SK-N-SH (cell line): ENCODE results near the gene TNNT2. TPM values are rescaled to one million over a fixed set of nuclear protein-coding genes. Genes with fewer than 3 reads are reported as not detected.

Source experiments
- CTCF ChIA-PET: fragments of 300-600, 350-600 bp; formaldehyde crosslinking; extraction: SDS; loops from one replicate; lab custom pipeline; 2021; lab: Yijun Ruan, JAX
- POLR2A ChIA-PET: fragments of 350-600 bp; sonication (Branson Sonifier 250); formaldehyde crosslinking; extraction: SDS; loops from one replicate; lab custom pipeline; 2020; ENCODE audit warnings: antibody characterized with exemption, inconsistent platforms; lab: Yijun Ruan, JAX
- DNase-seq: peaks from one replicate; pipeline ENCODE4 v3.0.0; 2012
- H2AFZ ChIP-seq: fragments of 200-600 bp; sonication (generic); 2 replicates; pipeline ENCODE4 v1.8.1; 2016; ENCODE audit warnings: antibody characterized with exemption, mild to moderate bottlenecking, low read depth
- H3F3A ChIP-seq: fragments of 200-600 bp; sonication (generic); replicated peaks from 2 replicates; pipeline ENCODE3; 2016; ENCODE audit warnings: antibody characterized with exemption, mild to moderate bottlenecking; ENCODE audit not compliant: insufficient read depth
- H3K27ac ChIP-seq, 2 experiments: fragments of 200-500 bp in 1 of 2; fragments of 200-600 bp in 1 of 2; sonication (Bioruptor generic) in 1 of 2; sonication (generic), shearing (Covaris generic) in 1 of 2; 2 replicates each; pipeline versions ENCODE4 v1.5.1 to v1.6.1; 2014 to 2016; ENCODE audit warnings: low read depth in 2 of 2, inconsistent platforms in 1 of 2, low read length in 1 of 2, mild to moderate bottlenecking in 1 of 2, mixed read lengths in 1 of 2
- H3K27me3 ChIP-seq: fragments of 200-600 bp; sonication (generic), shearing (Covaris generic); 2 replicates; pipeline ENCODE4 v1.6.1; 2016; ENCODE audit warnings: mixed run types; ENCODE audit not compliant: insufficient read depth
- H3K36me3 ChIP-seq, 2 experiments: fragments of 200-500 bp in 1 of 2; fragments of 200-600 bp in 1 of 2; sonication (Bioruptor generic) in 1 of 2; sonication (generic) in 1 of 2; replicated peaks in 1 of 2; 2 replicates each; pipeline versions ENCODE3 to v1.5.1; 2014 to 2016; ENCODE audit warnings: low read length in 1 of 2, mild to moderate bottlenecking in 1 of 2; ENCODE audit not compliant: insufficient read depth in 2 of 2, control insufficient read depth in 1 of 2
- H3K4me1 ChIP-seq, 2 experiments: fragments of 200-500 bp in 1 of 2; fragments of 200-600 bp in 1 of 2; sonication (Bioruptor generic) in 1 of 2; sonication (generic), shearing (Covaris generic) in 1 of 2; 2 replicates each; pipeline versions ENCODE4 v1.5.1 to v1.6.1; 2014 to 2016; ENCODE audit warnings: low read depth in 1 of 2, low read length in 1 of 2, mixed run types in 1 of 2; ENCODE audit not compliant: insufficient read depth in 2 of 2, control insufficient read depth in 1 of 2
- H3K4me2 ChIP-seq: fragments of 200-600 bp; sonication (generic), shearing (Covaris generic); 2 replicates; pipeline ENCODE4 v1.6.1; 2017; ENCODE audit warnings: mixed run types
- H3K4me3 ChIP-seq, 2 experiments: fragments of 200-500 bp in 1 of 2; fragments of 200-600 bp in 1 of 2; sonication (Bioruptor generic) in 1 of 2; sonication (generic), shearing (Covaris generic) in 1 of 2; 2 replicates each; pipeline versions ENCODE4 v1.5.1 to v1.8.1; 2014 to 2016; ENCODE audit warnings: low read depth in 2 of 2, inconsistent platforms in 1 of 2, low read length in 1 of 2, mild to moderate bottlenecking in 1 of 2, mixed read lengths in 1 of 2, moderate library complexity in 1 of 2
- H3K79me2 ChIP-seq: fragments of 200-600 bp; sonication (generic); 2 replicates; pipeline ENCODE4 v1.8.1; 2017; ENCODE audit warnings: mild to moderate bottlenecking; ENCODE audit not compliant: insufficient read depth
- H3K9ac ChIP-seq: fragments of 200-600 bp; sonication (generic); 2 replicates; pipeline ENCODE4 v1.6.1; 2017; ENCODE audit warnings: mixed run types
- H3K9me2 ChIP-seq: fragments of 200-600 bp; sonication (generic); 2 replicates; pipeline ENCODE4 v1.6.1; 2017; ENCODE audit warnings: mixed run types
- H3K9me3 ChIP-seq: fragments of 200-600 bp; sonication (generic); 2 replicates; pipeline ENCODE4 v1.6.1; 2017; ENCODE audit warnings: mixed run types, mild to moderate bottlenecking, moderate library complexity
- H4K20me1 ChIP-seq: fragments of 200-600 bp; sonication (generic); 2 replicates; pipeline ENCODE4 v1.6.1; 2017; ENCODE audit warnings: mild to moderate bottlenecking, mixed run types; ENCODE audit not compliant: insufficient read depth
- FOXJ3 ChIP-seq: sonication (generic); formaldehyde crosslinking; IDR thresholded peaks from 2 replicates; pipeline ENCODE4 v1.5.1; 2020; ENCODE audit warnings: mild to moderate bottlenecking, missing genetic modification reagents
- FOXM1 ChIP-seq: IDR thresholded peaks from 2 replicates; pipeline ENCODE4 v1.4.0; 2012; ENCODE audit warnings: low read depth, mild to moderate bottlenecking
- GABPA ChIP-seq: IDR thresholded peaks from 2 replicates; pipeline ENCODE4 v1.4.0; 2012; ENCODE audit warnings: low read depth, mild to moderate bottlenecking
- MEF2A ChIP-seq: IDR thresholded peaks from 2 replicates; pipeline ENCODE4 v1.4.0; 2012; ENCODE audit warnings: low read depth, borderline replicate concordance
- MXI1 ChIP-seq: IDR thresholded peaks from 2 replicates; pipeline ENCODE4 v1.6.1; 2012; ENCODE audit warnings: mild to moderate bottlenecking, low read depth, low read length, improper control_type of control experiment
- NFIC ChIP-seq: IDR thresholded peaks from 2 replicates; pipeline ENCODE4 v1.4.0; 2012; ENCODE audit warnings: borderline replicate concordance
- POLR2AphosphoS5 ChIP-seq: IDR thresholded peaks from 2 replicates; pipeline ENCODE4 v1.6.1; 2012; ENCODE audit warnings: low read depth, low read length
- RFX5 ChIP-seq: IDR thresholded peaks from 2 replicates; pipeline ENCODE4 v1.6.1; 2012; ENCODE audit warnings: mild to moderate bottlenecking, improper control_type of control experiment, low read length
- TEAD4 ChIP-seq: IDR thresholded peaks from 2 replicates; pipeline ENCODE4 v1.4.0; 2012; ENCODE audit warnings: mild to moderate bottlenecking, borderline replicate concordance; ENCODE audit not compliant: insufficient read depth
- WGBS: methylation state at CpG from one replicate; pipeline ENCODE4 v1.1.6; 2017; ENCODE audit warnings: low lambda C conversion rate; 5-methylcytosine and 5-hydroxymethylcytosine counted together
- polyA plus RNA-seq, 3 experiments: library from polyadenylated mRNA; depleted of rRNA; stranded (reverse); fragments of >200 nt; gene quantifications; 2 replicates each; pipeline ENCODE4 v1.2.3, GENCODE V29; 2012
- TF ChIP-seq, protein P1 (sequence below): IDR thresholded peaks from 2 replicates; pipeline ENCODE4; 2012
- TF ChIP-seq, protein P2 (sequence below): IDR thresholded peaks from 2 replicates; pipeline ENCODE4 v1.4.0; 2012; ENCODE audit warnings: low read depth
- TF ChIP-seq, protein P3 (sequence below): fragments of 150-350 bp; IDR thresholded peaks from 2 replicates; pipeline ENCODE4 v1.6.1; 2017; ENCODE audit warnings: antibody characterized with exemption, low read length, low read depth, borderline replicate concordance
- TF ChIP-seq, protein P4 (sequence below): fragments of 200-600 bp; sonication (generic); IDR thresholded peaks from 2 replicates; pipeline ENCODE4 v1.6.1; 2017; ENCODE audit warnings: antibody characterized with exemption, mild to moderate bottlenecking, moderate library complexity
- TF ChIP-seq, protein P5 (sequence below): IDR thresholded peaks from 2 replicates; pipeline ENCODE4 v1.4.0; 2012; ENCODE audit warnings: low read depth, borderline replicate concordance

Gene TNNT2
- polyA plus RNA-seq, 1 of the 3 experiments (the other 2 are of a cell fraction), result 0.33 TPM

DNA sequence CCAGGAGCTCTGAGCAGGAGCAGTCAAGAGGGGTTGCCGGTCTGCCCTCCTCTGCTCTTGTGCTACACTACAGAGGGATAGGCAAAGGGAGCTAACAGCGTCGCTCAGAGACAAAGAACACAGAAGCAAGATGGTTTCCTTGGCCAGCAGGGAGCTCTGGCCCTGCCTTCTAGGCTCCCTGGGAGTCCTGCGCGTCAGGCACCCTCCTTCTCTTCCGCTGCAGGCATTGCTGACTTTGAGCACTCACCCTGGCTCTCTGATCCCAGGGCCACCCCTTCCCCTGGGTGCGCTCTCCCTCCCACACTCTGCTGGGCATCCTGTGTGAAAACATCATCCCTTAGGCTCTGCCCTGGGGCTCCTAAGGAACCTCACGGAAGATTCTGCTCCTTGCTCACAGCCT is 43.6 kb upstream of the TNNT2 start:
- no peak overlapping the region for H3K4me2 ChIP-seq
- H3K36me3 ChIP-seq, result no peaks in the 10 kb centered on the region
- DNase-seq, result no peak
- no peak overlapping the region for H2AFZ ChIP-seq
- no peaks in the 10 kb centered on the region; the same call in 1 of the 2 replicates for H3K27me3 ChIP-seq
- H3K27ac ChIP-seq, result no peak overlapping the region
- no peaks in the 10 kb centered on the region for H3K9me2 ChIP-seq
- TF ChIP-seq, protein P1, sequence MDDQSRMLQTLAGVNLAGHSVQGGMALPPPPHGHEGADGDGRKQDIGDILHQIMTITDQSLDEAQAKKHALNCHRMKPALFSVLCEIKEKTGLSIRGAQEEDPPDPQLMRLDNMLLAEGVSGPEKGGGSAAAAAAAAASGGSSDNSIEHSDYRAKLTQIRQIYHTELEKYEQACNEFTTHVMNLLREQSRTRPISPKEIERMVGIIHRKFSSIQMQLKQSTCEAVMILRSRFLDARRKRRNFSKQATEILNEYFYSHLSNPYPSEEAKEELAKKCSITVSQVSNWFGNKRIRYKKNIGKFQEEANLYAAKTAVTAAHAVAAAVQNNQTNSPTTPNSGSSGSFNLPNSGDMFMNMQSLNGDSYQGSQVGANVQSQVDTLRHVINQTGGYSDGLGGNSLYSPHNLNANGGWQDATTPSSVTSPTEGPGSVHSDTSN, result no peak
- TF ChIP-seq, protein P2, sequence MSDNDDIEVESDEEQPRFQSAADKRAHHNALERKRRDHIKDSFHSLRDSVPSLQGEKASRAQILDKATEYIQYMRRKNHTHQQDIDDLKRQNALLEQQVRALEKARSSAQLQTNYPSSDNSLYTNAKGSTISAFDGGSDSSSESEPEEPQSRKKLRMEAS, result no peak
- TF ChIP-seq NFIC, result no peak
- no peak overlapping the region for H3K9ac ChIP-seq
- no peak overlapping the region for H3K4me3 ChIP-seq
- 91% methylated on average over 6 of the region's 8 CpGs for WGBS
- H3K79me2 ChIP-seq, result no peaks in the 10 kb centered on the region
- ChIA-PET CTCF (interaction anchor here (0.9 to 2.2 kb wide), 4 partner anchors 12 to 27 kb away, joined by 3 to 10 read pairs (median 6); no protein-coding TSS in a partner anchor), POLR2A (no interaction called here)
- no peaks in the 10 kb centered on the region for H4K20me1 ChIP-seq
- H3K4me1 ChIP-seq, result peaks cover 0 to 8% of the 10 kb centered on the region in 2 experiments; a peak in 1 of 4 replicates
- no peaks in the 10 kb centered on the region for H3F3A ChIP-seq
- H3K9me3 ChIP-seq, result no peaks in the 10 kb centered on the region

DNA sequence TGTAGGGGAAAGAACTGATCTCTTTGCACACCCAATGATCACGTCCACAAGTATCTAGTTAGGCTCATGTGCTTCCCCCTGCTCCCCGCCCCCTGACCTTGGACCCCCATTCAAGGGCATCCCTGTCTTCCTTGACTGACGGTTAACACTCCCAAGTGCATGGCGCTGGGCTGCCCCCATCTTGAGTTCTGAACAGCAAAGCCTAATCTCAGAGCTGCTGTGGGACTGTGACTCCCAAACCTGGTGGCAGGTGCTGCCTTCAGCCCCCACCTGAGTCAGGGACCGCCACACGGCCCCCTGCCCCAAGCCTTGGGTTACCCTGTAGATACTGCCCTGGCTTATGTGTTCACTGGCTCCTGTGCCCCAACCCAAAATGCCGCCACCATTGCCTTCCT is 43.1 kb upstream of the TNNT2 start:
- no peak overlapping the region for H3K9ac ChIP-seq
- no peaks in the 10 kb centered on the region for H4K20me1 ChIP-seq
- H3F3A ChIP-seq, result no peaks in the 10 kb centered on the region
- H3K36me3 ChIP-seq, result no peaks in the 10 kb centered on the region
- no peak overlapping the region for H3K4me2 ChIP-seq
- CTCF ChIA-PET, result interaction anchor here (0.9 to 2.0 kb wide), 4 partner anchors 11 to 27 kb away, joined by 3 to 12 read pairs (median 6); no protein-coding TSS in a partner anchor
- no peak overlapping the region for H3K27ac ChIP-seq
- H3K9me2 ChIP-seq, result no peaks in the 10 kb centered on the region
- H3K4me3 ChIP-seq, result no peak overlapping the region
- H3K4me1 ChIP-seq, result peaks cover 0 to 7% of the 10 kb centered on the region in 2 experiments; a peak in 1 of 4 replicates
- H3K79me2 ChIP-seq, result no peaks in the 10 kb centered on the region
- peaks cover 3% of the 10 kb centered on the region; the same call in 1 of the 2 replicates for H3K27me3 ChIP-seq
- TF ChIP-seq RFX5, result no peak
- TF ChIP-seq, protein P3, sequence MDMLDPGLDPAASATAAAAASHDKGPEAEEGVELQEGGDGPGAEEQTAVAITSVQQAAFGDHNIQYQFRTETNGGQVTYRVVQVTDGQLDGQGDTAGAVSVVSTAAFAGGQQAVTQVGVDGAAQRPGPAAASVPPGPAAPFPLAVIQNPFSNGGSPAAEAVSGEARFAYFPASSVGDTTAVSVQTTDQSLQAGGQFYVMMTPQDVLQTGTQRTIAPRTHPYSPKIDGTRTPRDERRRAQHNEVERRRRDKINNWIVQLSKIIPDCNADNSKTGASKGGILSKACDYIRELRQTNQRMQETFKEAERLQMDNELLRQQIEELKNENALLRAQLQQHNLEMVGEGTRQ, result no peak
- POLR2A ChIA-PET, result no interaction called here
- no peak for DNase-seq
- WGBS, result 63% methylated on average over 6 of the region's 7 CpGs
- H2AFZ ChIP-seq, result no peak overlapping the region
- H3K9me3 ChIP-seq, result no peaks in the 10 kb centered on the region

DNA sequence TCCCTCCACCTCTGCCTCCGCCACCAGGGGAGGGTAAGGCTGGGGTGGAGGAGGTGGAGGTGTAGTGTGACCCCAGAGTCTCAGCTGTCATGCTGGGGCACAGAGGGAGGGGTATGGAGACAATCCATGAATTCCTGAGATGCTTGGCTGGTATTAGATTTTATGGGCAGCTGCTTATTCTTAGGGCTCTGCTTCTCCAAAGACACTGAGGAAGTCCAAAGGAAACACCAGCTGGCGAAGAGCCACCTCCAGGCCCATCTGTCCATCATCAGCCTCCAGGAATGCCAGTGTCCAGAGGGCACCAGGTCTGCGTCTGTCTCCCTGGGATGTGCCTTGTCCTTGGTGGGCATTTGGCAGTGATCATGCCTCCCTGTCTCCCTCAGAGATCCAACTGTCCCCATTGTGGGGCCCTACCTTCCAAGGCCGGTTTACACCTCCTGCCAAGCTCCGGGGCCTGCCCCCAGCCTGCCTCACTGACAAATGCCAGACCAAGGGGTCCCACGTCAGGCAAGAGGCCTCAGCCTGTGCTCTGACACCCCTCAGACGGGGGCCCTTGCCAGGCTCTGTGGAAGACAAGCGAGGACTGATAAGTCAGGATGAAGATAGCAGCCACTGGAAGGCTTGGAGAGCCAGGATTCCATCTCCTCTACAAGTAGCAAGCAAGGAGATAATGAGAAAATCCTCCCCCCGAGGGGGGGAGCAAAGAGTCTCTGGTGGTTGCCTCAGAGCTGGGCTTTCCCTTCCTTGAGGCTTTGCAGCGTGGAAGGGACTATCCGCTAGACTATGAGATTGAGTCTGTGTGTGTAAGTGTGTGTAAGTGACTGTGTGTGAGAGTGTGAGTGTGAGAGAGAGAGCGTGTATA is 42.5 kb upstream of the TNNT2 start:
- H3K4me3 ChIP-seq, result no peak overlapping the region
- TF ChIP-seq FOXJ3 (CRISPR knock-in tag) (no peak), TEAD4 (no peak), FOXM1 (no peak), GABPA (no peak), MXI1 (no peak), POLR2AphosphoS5 (no peak), MEF2A (no peak)
- TF ChIP-seq, protein P4, sequence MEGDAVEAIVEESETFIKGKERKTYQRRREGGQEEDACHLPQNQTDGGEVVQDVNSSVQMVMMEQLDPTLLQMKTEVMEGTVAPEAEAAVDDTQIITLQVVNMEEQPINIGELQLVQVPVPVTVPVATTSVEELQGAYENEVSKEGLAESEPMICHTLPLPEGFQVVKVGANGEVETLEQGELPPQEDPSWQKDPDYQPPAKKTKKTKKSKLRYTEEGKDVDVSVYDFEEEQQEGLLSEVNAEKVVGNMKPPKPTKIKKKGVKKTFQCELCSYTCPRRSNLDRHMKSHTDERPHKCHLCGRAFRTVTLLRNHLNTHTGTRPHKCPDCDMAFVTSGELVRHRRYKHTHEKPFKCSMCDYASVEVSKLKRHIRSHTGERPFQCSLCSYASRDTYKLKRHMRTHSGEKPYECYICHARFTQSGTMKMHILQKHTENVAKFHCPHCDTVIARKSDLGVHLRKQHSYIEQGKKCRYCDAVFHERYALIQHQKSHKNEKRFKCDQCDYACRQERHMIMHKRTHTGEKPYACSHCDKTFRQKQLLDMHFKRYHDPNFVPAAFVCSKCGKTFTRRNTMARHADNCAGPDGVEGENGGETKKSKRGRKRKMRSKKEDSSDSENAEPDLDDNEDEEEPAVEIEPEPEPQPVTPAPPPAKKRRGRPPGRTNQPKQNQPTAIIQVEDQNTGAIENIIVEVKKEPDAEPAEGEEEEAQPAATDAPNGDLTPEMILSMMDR, result no peak
- TF ChIP-seq, protein P5, sequence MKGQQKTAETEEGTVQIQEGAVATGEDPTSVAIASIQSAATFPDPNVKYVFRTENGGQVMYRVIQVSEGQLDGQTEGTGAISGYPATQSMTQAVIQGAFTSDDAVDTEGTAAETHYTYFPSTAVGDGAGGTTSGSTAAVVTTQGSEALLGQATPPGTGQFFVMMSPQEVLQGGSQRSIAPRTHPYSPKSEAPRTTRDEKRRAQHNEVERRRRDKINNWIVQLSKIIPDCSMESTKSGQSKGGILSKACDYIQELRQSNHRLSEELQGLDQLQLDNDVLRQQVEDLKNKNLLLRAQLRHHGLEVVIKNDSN, result no peak
- TF ChIP-seq, all 33 proteins: peak for 0
- Histone ChIP-seq H2AFZ (no peak overlapping the region), H3K27ac (no peak overlapping the region), H3K27me3 (peaks cover 6% of the 10 kb centered on the region; the same call in 1 of the 2 replicates), H3K36me3 (no peaks in the 10 kb centered on the region), H3K4me2 (no peak overlapping the region), H3F3A (no peaks in the 10 kb centered on the region), H3K79me2 (no peaks in the 10 kb centered on the region), H3K9ac (no peak overlapping the region), H3K4me1 (peaks cover 0 to 7% of the 10 kb centered on the region in 2 experiments; a peak in 1 of 4 replicates), H3K9me3 (no peaks in the 10 kb centered on the region), H4K20me1 (no peaks in the 10 kb centered on the region), H3K9me2 (no peaks in the 10 kb centered on the region)
- CTCF ChIA-PET, result interaction anchor here (0.7 to 2.0 kb wide), 5 partner anchors 11 to 93 kb away, joined by 3 to 12 read pairs (median 7); no protein-coding TSS in a partner anchor
- 54% methylated on average over 11 of the region's 12 CpGs for WGBS
- no peak for DNase-seq
- POLR2A ChIA-PET, result no interaction called here
